ENCODE results near the gene XRCC6. TPM values are rescaled to one million over a fixed set of nuclear protein-coding genes. Genes with fewer than 3 reads are reported as not detected.
A peak's percentile ranks its signal among the peaks of the same experiment; 100 is the strongest.
"Not testable (repeated sequence)": the region's sequence is repeated elsewhere in the genome, so short reads cannot be mapped to it uniquely, and the experiment has no call there.

XRCC6 gene
- polyA plus RNA-seq, 1 donor (not counting 4 experiments of a cell fraction or from before 2014, with no cell fraction given): 247 TPM

DNA sequence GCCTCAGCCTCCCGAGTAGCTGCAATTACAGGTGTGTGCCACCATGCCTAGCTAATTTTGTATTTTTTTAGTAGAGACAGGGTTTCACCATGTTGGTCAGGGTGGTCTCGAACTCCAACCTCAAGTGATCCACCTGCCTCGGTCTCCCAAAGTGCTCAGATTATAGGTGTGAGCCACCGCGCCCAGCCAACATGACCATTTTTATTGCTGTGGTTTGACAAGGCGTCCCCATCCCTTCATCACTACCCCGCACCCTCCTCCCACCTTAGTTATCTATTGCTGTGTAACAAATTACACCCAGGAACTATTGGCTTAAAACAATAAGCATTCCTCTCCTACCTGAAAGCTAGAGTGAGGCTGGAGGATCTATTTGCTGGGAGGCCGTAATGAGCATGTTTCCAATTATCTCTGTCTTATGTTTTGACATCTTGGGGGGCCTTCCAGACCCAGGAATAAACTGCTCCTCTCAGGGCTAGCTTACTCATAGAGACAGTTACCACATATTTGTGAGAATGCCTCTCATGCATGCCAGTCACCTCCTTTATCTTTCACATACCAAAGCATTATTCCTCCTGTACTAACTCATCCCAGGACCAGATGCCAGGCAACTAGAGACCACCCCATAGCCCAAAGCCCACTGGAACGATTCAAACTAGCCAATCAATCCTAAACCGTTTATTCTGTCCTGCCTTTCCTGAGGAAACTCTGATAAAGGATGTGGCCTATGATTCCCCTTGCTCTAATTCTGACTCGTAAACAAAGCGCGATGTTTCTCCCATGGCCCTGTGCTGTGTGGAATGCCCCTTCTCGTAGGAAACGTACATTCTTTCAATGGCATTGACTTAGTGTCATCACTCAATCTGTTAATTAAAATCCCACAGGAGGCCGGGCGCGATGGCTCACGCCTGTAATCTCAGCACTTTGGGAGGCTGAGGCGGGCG lies 48.1 kb downstream of the XRCC6 start:
- DNase-seq (ENCODE audit: low read depth, low spot score): no peak
- no peaks in the 10 kb centered on the region for H4K20me1 ChIP-seq (ENCODE audit: control insufficient read depth, extremely low read depth, insufficient read depth, low read length)
- H3K27ac ChIP-seq (ENCODE audit: control insufficient read depth, insufficient read depth, low read length): peak overlapping the region; percentile 11
- H3K4me3 ChIP-seq (ENCODE audit: control insufficient read depth in 2 of 3, extremely low read depth in 1 of 3, insufficient read depth in 2 of 3, low read depth in 1 of 3, low read length in 3 of 3): no peak overlapping the region
- dilution Hi-C loops (cut with MboI; ENCODE audit: extremely low pct_ligation_motif_present, low sequenced_read_pairs): no loop called here
- H3K4me2 ChIP-seq (ENCODE audit: control insufficient read depth, extremely low read depth, insufficient read depth, low read depth, low read length): no peak overlapping the region
- no peak for FAIRE-seq
- no peak for TF ChIP-seq EZH2 (IDR thresholded peaks at IDR 0.05; ENCODE audit: low read length)
- TF ChIP-seq, protein P1, sequence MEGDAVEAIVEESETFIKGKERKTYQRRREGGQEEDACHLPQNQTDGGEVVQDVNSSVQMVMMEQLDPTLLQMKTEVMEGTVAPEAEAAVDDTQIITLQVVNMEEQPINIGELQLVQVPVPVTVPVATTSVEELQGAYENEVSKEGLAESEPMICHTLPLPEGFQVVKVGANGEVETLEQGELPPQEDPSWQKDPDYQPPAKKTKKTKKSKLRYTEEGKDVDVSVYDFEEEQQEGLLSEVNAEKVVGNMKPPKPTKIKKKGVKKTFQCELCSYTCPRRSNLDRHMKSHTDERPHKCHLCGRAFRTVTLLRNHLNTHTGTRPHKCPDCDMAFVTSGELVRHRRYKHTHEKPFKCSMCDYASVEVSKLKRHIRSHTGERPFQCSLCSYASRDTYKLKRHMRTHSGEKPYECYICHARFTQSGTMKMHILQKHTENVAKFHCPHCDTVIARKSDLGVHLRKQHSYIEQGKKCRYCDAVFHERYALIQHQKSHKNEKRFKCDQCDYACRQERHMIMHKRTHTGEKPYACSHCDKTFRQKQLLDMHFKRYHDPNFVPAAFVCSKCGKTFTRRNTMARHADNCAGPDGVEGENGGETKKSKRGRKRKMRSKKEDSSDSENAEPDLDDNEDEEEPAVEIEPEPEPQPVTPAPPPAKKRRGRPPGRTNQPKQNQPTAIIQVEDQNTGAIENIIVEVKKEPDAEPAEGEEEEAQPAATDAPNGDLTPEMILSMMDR (optimal IDR thresholded peaks at IDR 0.05 in 1 of 3, IDR thresholded peaks at IDR 0.05 in 1 of 3, conservative IDR thresholded peaks at IDR 0.05 in 1 of 3; ENCODE audit: extremely low read depth in 1 of 3, insufficient read depth in 2 of 3, low read length in 3 of 3): no peak
- H3K9me3 ChIP-seq (ENCODE audit: control insufficient read depth, low read depth, low read length): no peaks in the 10 kb centered on the region
- H3K79me2 ChIP-seq (ENCODE audit: control insufficient read depth, insufficient read depth, low read length): peaks cover 18% of the 10 kb centered on the region
- no peak overlapping the region for H2AFZ ChIP-seq (ENCODE audit: control insufficient read depth, low read length)
- H3K4me1 ChIP-seq (ENCODE audit: control insufficient read depth, extremely low read depth, insufficient read depth, low read length): peaks cover 25% of the 10 kb centered on the region
- H3K36me3 ChIP-seq (ENCODE audit: control insufficient read depth in 2 of 2, extremely low read depth in 1 of 2, insufficient read depth in 2 of 2, low read length in 2 of 2): peaks cover 10 to 18% of the 10 kb centered on the region in 2 experiments
- H3K27me3 ChIP-seq (ENCODE audit: control insufficient read depth, extremely low read depth, insufficient read depth, low read length): no peaks in the 10 kb centered on the region
- no peak overlapping the region for H3K9ac ChIP-seq (ENCODE audit: control insufficient read depth, extremely low read depth, insufficient read depth, low read length)
- no peaks in the 10 kb centered on the region for H3K9me1 ChIP-seq (ENCODE audit: control insufficient read depth, extremely low read depth, insufficient read depth, low read length)

DNA sequence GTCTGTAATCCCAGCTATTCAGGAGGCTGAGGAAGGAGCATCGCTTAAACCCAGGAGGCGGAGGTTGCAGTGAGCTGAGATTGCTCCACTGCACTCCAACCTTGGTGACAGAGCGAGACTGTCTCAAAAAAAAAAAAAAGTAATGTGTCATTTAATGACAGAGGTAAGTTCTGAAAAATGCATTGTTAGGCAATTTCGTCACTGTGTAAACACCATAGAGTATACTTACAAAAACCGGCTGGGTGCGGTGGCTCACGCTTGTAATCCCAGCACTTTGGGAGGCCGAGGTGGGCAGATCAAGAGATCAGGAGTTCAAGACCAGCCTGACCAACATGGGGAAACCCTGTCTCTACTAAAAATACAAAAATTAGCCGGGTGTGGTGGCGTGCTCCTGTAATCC lies 51.0 kb downstream of the XRCC6 start:
- DNase-seq (ENCODE audit: low read depth, low spot score); H4K20me1 ChIP-seq (ENCODE audit: control insufficient read depth, extremely low read depth, insufficient read depth, low read length); dilution Hi-C loops (cut with MboI; ENCODE audit: extremely low pct_ligation_motif_present, low sequenced_read_pairs); H3K9me3 ChIP-seq (ENCODE audit: control insufficient read depth, low read depth, low read length); H2AFZ ChIP-seq (ENCODE audit: control insufficient read depth, low read length); FAIRE-seq; H3K27ac ChIP-seq (ENCODE audit: control insufficient read depth, insufficient read depth, low read length); H3K4me3 ChIP-seq (ENCODE audit: control insufficient read depth in 2 of 3, extremely low read depth in 1 of 3, insufficient read depth in 2 of 3, low read depth in 1 of 3, low read length in 3 of 3); H3K9ac ChIP-seq (ENCODE audit: control insufficient read depth, extremely low read depth, insufficient read depth, low read length); H3K27me3 ChIP-seq (ENCODE audit: control insufficient read depth, extremely low read depth, insufficient read depth, low read length); H3K9me1 ChIP-seq (ENCODE audit: control insufficient read depth, extremely low read depth, insufficient read depth, low read length); H3K4me2 ChIP-seq (ENCODE audit: control insufficient read depth, extremely low read depth, insufficient read depth, low read depth, low read length): not testable (repeated sequence)
- Histone ChIP-seq H3K36me3 (ENCODE audit: control insufficient read depth in 2 of 2, extremely low read depth in 1 of 2, insufficient read depth in 2 of 2, low read length in 2 of 2) (peaks cover 12 to 17% of the 10 kb centered on the region in 2 experiments), H3K79me2 (ENCODE audit: control insufficient read depth, insufficient read depth, low read length) (peaks cover 31% of the 10 kb centered on the region), H3K4me1 (ENCODE audit: control insufficient read depth, extremely low read depth, insufficient read depth, low read length) (peaks cover 14% of the 10 kb centered on the region)

All from keratinocyte (primary cell).